ENCODE results near the gene KIRREL1.

GRCh38 chr1:158067662-158068061, 74.2 kb downstream of the KIRREL1 start:
- TF ChIP-seq CTCF (IDR thresholded peaks at IDR 0.05) = no peak
- TF ChIP-seq POLR2A (IDR thresholded peaks at IDR 0.05) = no peak

All from lower leg skin (tissue), 3 donors.